Osteocyte (in vitro differentiated cells): ENCODE results near the gene IL1RAPL2. TPM values are rescaled to one million over a fixed set of nuclear protein-coding genes. Genes with fewer than 3 reads are reported as not detected.
"Not testable (repeated sequence)": the region's sequence is repeated elsewhere in the genome, so short reads cannot be mapped to it uniquely, and the experiment has no call there.

Source experiments
- DNase-seq: peaks from one replicate; pipeline ENCODE4 v3.0.0; 2021; ENCODE audit warnings: mixed read lengths; ENCODE audit not compliant: unreplicated experiment; ENCODE audit errors: extremely low spot score
- H3K27ac Mint-ChIP-seq: one replicate; pipeline ENCODE4 v1.8.0; 2021; ENCODE audit warnings: mild to moderate bottlenecking, mixed read lengths; ENCODE audit not compliant: unreplicated experiment
- H3K27me3 Mint-ChIP-seq: one replicate; pipeline ENCODE4 v1.8.0; 2021; ENCODE audit warnings: mixed read lengths; ENCODE audit not compliant: unreplicated experiment
- H3K36me3 Mint-ChIP-seq: one replicate; pipeline ENCODE4 v1.8.0; 2021; ENCODE audit warnings: mixed read lengths; ENCODE audit not compliant: unreplicated experiment
- H3K4me1 Mint-ChIP-seq: one replicate; pipeline ENCODE4 v1.8.0; 2021; ENCODE audit warnings: mixed read lengths; ENCODE audit not compliant: unreplicated experiment
- H3K4me3 Mint-ChIP-seq: one replicate; pipeline ENCODE4 v1.8.0; 2021; ENCODE audit warnings: mild to moderate bottlenecking, moderate library complexity, mixed read lengths; ENCODE audit not compliant: unreplicated experiment
- H3K9me3 Mint-ChIP-seq: one replicate; pipeline ENCODE4 v1.8.0; 2021; ENCODE audit warnings: mixed read lengths; ENCODE audit not compliant: unreplicated experiment
- CTCF ChIP-seq: fragments of 200-600 bp; sonication (generic); IDR thresholded peaks from 2 replicates; pipeline ENCODE4 v1.5.0; 2021; ENCODE audit warnings: antibody characterized with exemption, mild to moderate bottlenecking, moderate library complexity
- total RNA-seq: library from RNA; stranded (reverse); gene quantifications from 2 replicates; pipeline ENCODE4 v1.2.1, GENCODE V29; 2021

Gene IL1RAPL2
- total RNA-seq, 1 donor from 2014 or later = not detected

- Mint-ChIP-seq H3K9me3 (peaks cover 9% of the 10 kb centered on the region), H3K36me3 (no peaks in the 10 kb centered on the region), H3K4me1 (no peaks in the 10 kb centered on the region), H3K27ac (no peak overlapping the region), H3K27me3 (no peaks in the 10 kb centered on the region), H3K4me3 (no peak overlapping the region)
- TF ChIP-seq CTCF = no peak
- no peak for DNase-seq
Measured at GRCh38 chrX:105662248-105662647, 1096.2 kb downstream of the IL1RAPL2 start.

- Mint-ChIP-seq H3K4me1 (no peaks in the 10 kb centered on the region), H3K36me3 (no peaks in the 10 kb centered on the region), H3K27ac (no peak overlapping the region)
Measured at GRCh38 chrX:105664243-105664642, 1098.2 kb downstream of the IL1RAPL2 start.

GRCh38 chrX:105684288-105684687, 1118.3 kb downstream of the IL1RAPL2 start:
- H3K27ac Mint-ChIP-seq, H3K4me3 Mint-ChIP-seq, DNase-seq, H3K36me3 Mint-ChIP-seq, H3K27me3 Mint-ChIP-seq, H3K4me1 Mint-ChIP-seq: not testable (repeated sequence)
- H3K9me3 Mint-ChIP-seq = peaks cover 15% of the 10 kb centered on the region

More at GRCh38 chrX:105664243-105664642, 1098.2 kb downstream of the IL1RAPL2 start:
- peaks cover 12% of the 10 kb centered on the region for H3K9me3 Mint-ChIP-seq
- no peak overlapping the region for H3K4me3 Mint-ChIP-seq
- H3K27me3 Mint-ChIP-seq = no peaks in the 10 kb centered on the region
- no peak for DNase-seq
- TF ChIP-seq CTCF = no peak

GRCh38 chrX:105694839-105695238, 1128.8 kb downstream of the IL1RAPL2 start:
- no peak for DNase-seq
- H3K9me3 Mint-ChIP-seq = peaks cover 6% of the 10 kb centered on the region
- no peaks in the 10 kb centered on the region for H3K27me3 Mint-ChIP-seq
- H3K36me3 Mint-ChIP-seq = no peaks in the 10 kb centered on the region
- no peak overlapping the region for H3K27ac Mint-ChIP-seq
- peaks cover 19% of the 10 kb centered on the region for H3K4me1 Mint-ChIP-seq
- TF ChIP-seq CTCF = no peak
- H3K4me3 Mint-ChIP-seq = no peak overlapping the region

- H3K27me3 Mint-ChIP-seq = no peaks in the 10 kb centered on the region
- no peak overlapping the region for H3K4me3 Mint-ChIP-seq
- peaks cover 25% of the 10 kb centered on the region for H3K4me1 Mint-ChIP-seq
- TF ChIP-seq CTCF = no peak
- H3K36me3 Mint-ChIP-seq = no peaks in the 10 kb centered on the region
- H3K9me3 Mint-ChIP-seq = peaks cover 6% of the 10 kb centered on the region
- no peak for DNase-seq
- H3K27ac Mint-ChIP-seq = no peak overlapping the region
Measured at GRCh38 chrX:105695451-105695850, 1129.5 kb downstream of the IL1RAPL2 start.

- no peak for DNase-seq
- H3K4me1 Mint-ChIP-seq = peaks cover 37% of the 10 kb centered on the region
- no peaks in the 10 kb centered on the region for H3K36me3 Mint-ChIP-seq
- TF ChIP-seq CTCF = no peak
- no peak overlapping the region for H3K27ac Mint-ChIP-seq
- H3K9me3 Mint-ChIP-seq = no peaks in the 10 kb centered on the region
- no peak overlapping the region for H3K4me3 Mint-ChIP-seq
- no peaks in the 10 kb centered on the region for H3K27me3 Mint-ChIP-seq
Measured at GRCh38 chrX:105696870-105697269, 1130.9 kb downstream of the IL1RAPL2 start.
